Stimulated activated CD8-positive, alpha-beta memory T cell treated with anti-CD3 and anti-CD28 coated beads, Interleukin-12 subunit alpha, Interleukin-12 subunit beta, amount 100 ng/mL, for 24 hours (primary cell): ENCODE data around the gene SMG1.
"Not testable (repeated sequence)": the region's sequence is repeated elsewhere in the genome, so short reads cannot be mapped to it uniquely, and the experiment has no call there.

Source experiments
- DNase-seq: peaks from one replicate; pipeline ENCODE4 v3.0.0-alpha.2; 2020; ENCODE audit errors: extremely low read depth

SMG1 gene

DNA sequence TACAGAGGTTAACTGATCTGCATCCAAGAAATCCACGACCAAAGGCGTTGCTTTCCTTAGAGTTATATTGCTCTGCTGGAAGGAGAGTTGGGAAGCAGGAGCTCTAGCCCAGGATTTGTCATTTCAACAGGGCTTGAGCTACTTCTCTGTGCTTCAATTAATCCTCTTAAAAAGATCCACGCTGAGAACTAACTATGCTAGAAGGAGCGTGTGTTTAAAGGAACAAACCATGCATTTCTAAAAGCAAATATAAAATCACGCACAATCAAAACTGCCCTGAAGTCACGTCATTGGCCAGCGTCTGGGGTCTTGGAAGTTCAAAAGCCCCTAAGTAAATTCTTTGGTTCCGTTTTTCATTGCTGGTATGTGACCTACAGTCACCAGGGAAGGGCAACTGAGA lies 125.9 kb downstream of the SMG1 start:
- DNase-seq: no peak

DNA sequence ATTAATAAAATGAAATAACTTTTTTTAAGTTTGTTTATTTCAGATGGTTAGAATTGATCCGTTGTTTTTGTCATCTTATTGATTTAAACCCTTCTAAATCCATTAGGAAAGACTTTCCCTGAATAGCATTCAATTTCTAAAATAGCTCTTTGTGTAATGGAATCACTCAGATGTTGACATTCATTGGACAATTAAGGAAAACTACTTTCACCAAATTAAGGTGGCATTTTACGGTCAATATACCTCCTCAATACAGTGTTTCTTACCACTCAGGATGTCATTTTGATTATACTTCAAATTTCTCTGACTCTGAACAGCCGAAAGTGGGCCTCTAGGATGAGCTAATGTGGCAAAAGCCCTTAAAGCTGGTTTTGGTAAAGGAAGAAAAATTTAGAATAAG lies 126.7 kb downstream of the SMG1 start:
- no peak for DNase-seq

- DNase-seq: no peak
These were observed 128.5 kb downstream of the SMG1 start for GRCh38 chr16:18797746-18798145.

GRCh38 chr16:18796377-18796776 lies 129.8 kb downstream of the SMG1 start:
- DNase-seq: no peak

GRCh38 chr16:18792836-18793433 lies 133.3 kb downstream of the SMG1 start:
- no peak for DNase-seq

DNA sequence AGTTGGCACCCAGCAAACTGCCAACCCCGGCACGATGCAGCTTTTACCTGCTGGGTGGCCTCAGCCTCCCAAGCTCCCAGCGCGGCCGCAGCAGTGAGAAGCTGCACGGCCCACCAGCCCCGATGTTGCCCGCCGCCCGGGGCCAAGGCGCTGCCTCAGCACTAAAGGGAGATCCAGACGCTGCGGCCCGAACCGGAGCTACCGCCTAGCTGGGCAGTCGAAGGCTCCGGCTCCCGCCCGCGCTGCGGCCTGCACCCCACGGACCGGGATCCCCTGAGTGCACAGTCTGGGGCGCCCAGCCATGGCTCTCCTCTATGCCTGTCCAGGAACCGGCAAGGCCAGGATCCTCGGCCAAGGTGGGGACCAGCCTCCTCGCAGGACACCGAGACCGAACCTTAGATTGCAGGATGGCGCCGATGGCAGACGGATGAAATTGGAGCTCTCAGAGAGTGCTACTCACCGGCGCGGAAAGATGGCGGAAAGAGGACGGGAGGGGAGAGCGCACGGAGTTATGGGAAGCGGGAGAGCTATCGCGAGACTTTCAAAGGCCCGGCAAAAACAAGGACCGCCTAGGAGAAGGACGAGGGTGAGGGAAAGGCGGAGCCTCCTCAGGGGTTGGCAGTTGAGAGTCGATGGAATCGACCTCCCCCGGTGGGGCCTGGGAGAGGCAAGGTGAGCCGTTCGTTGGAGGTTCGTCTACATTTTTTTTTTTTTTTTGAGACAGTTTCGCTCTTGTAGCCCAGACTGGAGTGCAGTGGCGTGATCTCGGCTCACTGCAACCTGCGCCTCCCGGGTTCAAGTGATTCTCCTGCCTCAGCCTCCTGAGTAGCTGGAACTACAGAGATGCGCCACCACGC lies 136.1 kb downstream of the SMG1 start, which contains the start of gene RPS15A:
Gene RPS15A (minus strand): TSS at position 485 of the 857 bp plus-strand sequence. CDS start 1,221 bp downstream, outside the sequence.
- DNase-seq: peak; percentile 83

GRCh38 chr16:18789515-18789849 lies 136.7 kb downstream of the SMG1 start:
- DNase-seq: no peak

- no peak for DNase-seq
These were observed 137.2 kb downstream of the SMG1 start for GRCh38 chr16:18788828-18789514.

DNA sequence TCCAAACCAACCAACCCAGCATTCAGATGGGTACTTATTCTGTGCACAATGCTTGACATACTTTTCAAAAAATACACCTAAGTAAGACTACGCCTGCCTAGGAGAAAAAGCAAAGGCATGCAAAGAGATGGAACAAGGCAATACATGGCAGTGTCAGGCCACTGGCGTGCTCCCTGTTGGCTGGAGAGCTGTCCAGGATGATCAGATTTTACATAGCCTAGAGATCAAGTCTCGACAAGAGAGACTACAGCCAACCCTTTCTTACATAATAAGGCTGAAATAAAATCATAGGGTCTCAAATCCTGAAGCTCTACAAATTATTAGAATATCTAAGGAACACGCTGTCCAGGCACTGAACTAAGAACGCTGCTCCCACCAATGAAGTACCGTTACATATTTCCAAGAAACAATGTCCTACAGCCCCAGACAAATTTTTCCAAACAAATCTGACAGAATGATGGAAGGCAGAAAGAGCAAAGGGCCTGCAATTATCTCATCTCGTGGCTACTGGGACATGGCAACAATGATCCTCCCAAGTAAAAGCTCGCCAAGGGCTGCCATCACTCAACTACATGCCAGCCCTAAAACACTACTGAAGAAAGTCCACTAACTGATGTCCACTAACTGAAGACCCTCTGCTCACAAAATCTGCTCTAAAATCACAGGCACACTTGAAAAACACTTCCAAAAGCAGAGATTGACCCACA lies 141.1 kb downstream of the SMG1 start:
- no peak for DNase-seq

DNA sequence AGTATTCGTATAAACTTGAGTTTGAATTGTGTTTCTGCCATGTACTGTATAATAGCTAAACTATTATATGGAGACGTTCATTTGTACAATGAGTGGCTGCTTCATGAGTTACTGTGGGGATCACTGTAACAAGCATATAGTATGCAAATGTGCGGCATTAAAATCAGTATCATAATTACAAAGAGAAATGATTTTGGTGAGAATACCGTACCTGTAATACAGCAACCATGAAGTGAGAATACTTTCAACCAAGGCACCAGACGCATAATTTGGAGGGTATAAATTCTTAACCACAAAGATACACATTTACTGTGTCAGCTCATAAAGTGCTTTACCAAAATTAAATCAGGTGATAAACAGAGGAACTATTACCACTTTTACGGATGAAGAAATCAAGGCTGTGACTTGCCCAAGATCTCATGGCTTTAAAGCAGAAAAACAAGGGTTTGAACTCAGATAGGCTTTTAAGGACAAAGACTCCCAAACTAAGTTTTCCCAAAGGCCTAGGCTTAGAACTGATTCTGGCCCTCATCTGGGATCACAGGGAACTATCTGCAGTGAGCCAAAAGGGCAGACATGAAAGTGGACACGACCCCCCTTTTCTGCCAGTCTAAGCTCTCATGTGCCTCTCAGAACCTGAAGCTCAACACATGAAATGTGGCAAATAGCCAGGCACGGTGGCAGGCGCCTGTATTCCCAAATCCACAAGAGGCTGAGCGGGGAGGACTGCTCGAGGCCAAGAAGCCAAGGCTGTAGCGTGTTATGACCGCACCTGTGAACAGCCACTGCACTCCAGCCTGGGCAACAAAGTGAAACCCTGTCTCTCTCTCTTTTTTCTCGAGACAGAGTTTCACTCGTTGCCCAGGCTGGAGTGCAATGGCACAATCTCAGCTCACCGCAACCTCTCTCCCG lies 142.5 kb downstream of the SMG1 start:
- no peak for DNase-seq

- no peak for DNase-seq
These were observed 143.3 kb downstream of the SMG1 start for GRCh38 chr16:18782697-18783429.

- not testable (repeated sequence) for DNase-seq
These were observed 145.0 kb downstream of the SMG1 start for GRCh38 chr16:18781232-18781631.

DNA sequence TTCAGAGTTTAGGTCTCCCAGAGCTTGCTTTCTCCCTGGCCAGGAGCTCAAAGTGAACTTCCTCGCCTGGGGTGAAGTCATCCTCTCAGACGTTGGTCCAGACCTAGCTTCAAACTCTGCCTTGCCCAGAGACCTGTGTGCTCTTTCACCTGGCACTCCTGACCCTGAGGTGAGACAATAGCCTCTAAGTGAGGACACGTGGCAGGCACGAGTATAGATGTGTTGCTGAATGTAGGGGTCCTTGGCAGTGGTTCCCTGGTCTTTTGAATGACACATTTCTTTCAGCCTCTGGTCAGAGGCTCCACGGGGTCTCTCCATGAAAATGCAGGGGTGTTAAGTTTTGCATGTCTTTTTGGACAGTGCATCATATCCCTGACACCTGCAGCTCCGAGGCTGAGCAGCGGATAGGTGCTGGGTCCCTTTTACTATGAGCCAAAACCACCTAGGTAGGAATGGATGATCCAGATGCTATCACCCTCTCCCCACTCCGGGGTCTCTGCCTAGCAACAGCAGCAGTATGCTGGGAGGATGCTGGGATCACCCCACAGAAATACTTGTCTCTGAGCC lies 145.7 kb downstream of the SMG1 start:
- not testable (repeated sequence) for DNase-seq

DNA sequence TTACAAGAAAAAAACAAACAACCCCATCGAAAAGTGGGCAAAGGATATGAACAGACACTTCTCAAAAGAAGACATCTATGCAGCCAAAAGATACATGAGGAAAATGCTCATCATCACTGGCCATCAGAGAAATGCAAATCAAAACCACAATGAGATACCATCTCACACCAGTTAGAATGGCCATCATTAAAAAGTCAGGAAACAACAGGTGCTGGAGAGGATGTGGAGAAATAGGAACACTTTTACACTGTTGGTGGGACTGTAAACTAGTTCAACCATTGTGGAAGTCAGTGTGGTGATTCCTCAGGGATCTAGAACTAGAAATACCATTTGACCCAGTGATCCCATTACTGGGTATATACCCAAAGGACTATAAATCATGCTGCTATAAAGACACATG lies 148.5 kb downstream of the SMG1 start:
- DNase-seq: not testable (repeated sequence)

GRCh38 chr16:18776334-18776733 lies 149.9 kb downstream of the SMG1 start:
- not testable (repeated sequence) for DNase-seq

DNA sequence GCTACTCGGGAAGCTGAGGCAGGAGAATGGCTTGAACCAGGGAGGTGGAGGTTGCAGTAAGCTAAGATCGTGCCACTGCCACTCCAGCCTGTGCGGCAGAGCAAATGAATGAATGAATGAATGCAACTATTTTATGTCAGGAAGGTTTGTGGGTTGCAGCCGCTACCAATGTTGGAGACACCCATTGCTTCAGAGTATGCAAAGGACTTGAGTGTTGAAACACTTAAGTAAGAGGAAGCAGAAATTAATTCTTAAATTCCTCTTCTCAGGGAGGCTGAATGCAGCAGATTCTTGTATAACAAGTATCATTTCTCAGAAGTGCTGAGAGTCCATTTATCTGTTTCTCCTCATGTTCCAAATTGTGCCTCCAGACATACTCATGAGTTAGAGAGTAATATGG lies 151.6 kb downstream of the SMG1 start:
- DNase-seq: not testable (repeated sequence)

DNA sequence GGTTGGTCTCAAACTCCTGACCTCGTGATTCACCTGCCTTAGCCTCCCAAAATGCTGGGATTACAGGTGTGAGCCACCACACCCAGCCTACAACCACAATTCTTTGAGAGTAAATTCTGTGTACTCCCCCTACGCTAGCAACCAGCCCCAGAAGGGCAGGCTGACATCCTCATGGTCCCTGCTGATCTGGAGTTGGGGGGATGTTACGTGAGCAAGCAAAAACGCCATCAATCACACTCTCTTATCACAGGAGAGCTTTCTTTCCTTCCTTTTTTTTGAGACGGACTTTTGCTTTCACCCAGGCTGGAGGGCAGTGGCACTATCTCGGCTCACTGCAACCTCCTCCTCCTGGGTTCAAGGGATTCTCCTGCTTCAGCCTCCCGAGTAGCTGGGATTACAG lies 154.0 kb downstream of the SMG1 start:
- DNase-seq: not testable (repeated sequence)

DNA sequence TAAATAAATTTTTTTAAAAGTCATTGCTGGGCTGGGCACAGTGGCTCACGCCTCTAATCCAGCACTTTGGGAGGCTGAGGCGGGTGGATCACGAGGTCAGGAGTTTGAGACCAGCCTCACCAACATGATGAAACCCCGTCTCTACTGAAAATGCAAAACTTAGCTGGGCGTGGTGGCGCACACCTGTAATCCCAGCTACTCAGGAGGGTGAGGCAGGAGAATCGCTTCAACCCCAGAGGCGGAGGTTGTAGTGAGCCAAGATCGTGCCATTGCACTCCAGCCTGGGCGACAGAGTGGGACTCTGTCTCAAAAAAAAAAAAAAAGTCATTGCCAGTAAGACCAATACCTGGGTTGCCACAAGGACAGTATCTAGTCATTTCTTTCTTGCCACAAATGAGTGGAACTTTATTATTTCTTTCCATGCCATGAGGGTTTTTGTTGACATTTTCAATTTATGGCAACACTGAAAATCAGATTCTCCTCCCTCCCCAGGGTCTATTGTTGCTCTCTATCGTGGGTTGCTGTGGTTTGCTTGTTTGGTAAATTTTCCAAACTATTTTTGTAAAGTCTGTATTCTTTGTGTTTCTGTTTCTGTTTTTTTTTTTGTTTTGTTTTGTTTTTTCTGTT lies 155.8 kb downstream of the SMG1 start:
- DNase-seq: not testable (repeated sequence)

- not testable (repeated sequence) for DNase-seq
These were observed 159.0 kb downstream of the SMG1 start for GRCh38 chr16:18767217-18767616.
